GM10248 (cell line): ENCODE results near the gene IL13.

Experiments used
- CTCF ChIA-PET: fragments of 300-600 bp; sonication (Branson Sonifier 250); formaldehyde crosslinking; extraction: SDS; loops from one replicate; lab custom pipeline; 2021; ENCODE audit warnings: antibody characterized with exemption; lab: Yijun Ruan, JAX
- POLR2A ChIA-PET: fragments of 350-650 bp; sonication (Branson Sonifier 250); formaldehyde crosslinking; extraction: SDS; loops from one replicate; lab custom pipeline; 2020; ENCODE audit warnings: antibody characterized with exemption; lab: Yijun Ruan, JAX
- DNase-seq: peaks from one replicate; pipeline ENCODE4 v3.0.0; 2012; ENCODE audit errors: extremely low spot score
- TF ChIP-seq, protein P1 (sequence below): IDR thresholded peaks from 2 replicates; pipeline ENCODE4 v1.5.1; 2012; ENCODE audit warnings: mild to moderate bottlenecking, low read depth; ENCODE audit errors: extremely low read depth, missing control alignments, control extremely low read depth

The IL13 gene

DNA sequence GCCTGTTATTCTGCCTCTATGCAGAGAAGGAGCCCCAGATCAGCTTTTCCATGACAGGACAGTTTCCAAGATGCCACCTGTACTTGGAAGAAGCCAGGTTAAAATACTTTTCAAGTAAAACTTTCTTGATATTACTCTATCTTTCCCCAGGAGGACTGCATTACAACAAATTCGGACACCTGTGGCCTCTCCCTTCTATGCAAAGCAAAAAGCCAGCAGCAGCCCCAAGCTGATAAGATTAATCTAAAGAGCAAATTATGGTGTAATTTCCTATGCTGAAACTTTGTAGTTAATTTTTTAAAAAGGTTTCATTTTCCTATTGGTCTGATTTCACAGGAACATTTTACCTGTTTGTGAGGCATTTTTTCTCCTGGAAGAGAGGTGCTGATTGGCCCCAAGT lies 15.5 kb downstream of the IL13 start:
- POLR2A ChIA-PET: interaction anchor here (1.3 to 3.0 kb wide), 2 partner anchors 9 to 17 kb away, joined by 3 to 21 read pairs; no protein-coding TSS in a partner anchor
- TF ChIP-seq, protein P1, sequence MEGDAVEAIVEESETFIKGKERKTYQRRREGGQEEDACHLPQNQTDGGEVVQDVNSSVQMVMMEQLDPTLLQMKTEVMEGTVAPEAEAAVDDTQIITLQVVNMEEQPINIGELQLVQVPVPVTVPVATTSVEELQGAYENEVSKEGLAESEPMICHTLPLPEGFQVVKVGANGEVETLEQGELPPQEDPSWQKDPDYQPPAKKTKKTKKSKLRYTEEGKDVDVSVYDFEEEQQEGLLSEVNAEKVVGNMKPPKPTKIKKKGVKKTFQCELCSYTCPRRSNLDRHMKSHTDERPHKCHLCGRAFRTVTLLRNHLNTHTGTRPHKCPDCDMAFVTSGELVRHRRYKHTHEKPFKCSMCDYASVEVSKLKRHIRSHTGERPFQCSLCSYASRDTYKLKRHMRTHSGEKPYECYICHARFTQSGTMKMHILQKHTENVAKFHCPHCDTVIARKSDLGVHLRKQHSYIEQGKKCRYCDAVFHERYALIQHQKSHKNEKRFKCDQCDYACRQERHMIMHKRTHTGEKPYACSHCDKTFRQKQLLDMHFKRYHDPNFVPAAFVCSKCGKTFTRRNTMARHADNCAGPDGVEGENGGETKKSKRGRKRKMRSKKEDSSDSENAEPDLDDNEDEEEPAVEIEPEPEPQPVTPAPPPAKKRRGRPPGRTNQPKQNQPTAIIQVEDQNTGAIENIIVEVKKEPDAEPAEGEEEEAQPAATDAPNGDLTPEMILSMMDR: no peak
- CTCF ChIA-PET: interaction anchor here (0.7 to 9.2 kb wide), 3 partner anchors 9 to 147 kb away, joined by 4 to 78 read pairs (median 6); partner anchors contain the start of gene IL13
- no peak for DNase-seq

DNA sequence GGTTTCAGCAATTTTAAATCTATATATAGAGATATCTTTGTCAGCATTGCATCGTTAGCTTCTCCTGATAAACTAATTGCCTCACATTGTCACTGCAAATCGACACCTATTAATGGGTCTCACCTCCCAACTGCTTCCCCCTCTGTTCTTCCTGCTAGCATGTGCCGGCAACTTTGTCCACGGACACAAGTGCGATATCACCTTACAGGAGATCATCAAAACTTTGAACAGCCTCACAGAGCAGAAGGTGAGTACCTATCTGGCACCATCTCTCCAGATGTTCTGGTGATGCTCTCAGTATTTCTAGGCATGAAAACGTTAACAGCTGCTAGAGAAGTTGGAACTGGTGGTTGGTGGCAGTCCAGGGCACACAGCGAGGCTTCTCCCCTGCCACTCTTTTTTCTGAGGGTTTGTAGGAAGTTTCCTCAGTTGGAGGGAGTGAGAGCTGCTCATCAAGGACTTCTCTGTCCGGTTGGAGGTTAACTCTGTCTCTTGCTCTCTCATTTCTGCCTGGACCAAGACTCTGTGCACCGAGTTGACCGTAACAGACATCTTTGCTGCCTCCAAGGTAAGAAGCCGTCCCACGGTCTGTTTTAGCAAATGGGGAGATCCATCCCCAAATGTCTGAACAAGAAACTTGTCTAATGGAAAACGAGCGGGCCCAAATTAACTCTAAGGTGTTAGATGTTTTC lies 16.1 kb downstream of the IL13 start, which contains the start of gene IL4:
IL4 (plus strand) TSS at position 51 of the 692 bp plus-strand sequence; CDS start at position 113, 62 bp downstream.
- ChIA-PET CTCF (interaction anchor here (0.7 to 9.2 kb wide), 10 partner anchors 9 to 146 kb away, joined by 3 to 78 read pairs (median 4); partner anchors contain the start of gene IL13), POLR2A (interaction anchor here (0.6 to 3.0 kb wide), 3 partner anchors 10 to 1526 kb away, joined by 3 to 21 read pairs (median 5); no protein-coding TSS in a partner anchor)
- TF ChIP-seq, protein P1: no peak
- no peak for DNase-seq

DNA sequence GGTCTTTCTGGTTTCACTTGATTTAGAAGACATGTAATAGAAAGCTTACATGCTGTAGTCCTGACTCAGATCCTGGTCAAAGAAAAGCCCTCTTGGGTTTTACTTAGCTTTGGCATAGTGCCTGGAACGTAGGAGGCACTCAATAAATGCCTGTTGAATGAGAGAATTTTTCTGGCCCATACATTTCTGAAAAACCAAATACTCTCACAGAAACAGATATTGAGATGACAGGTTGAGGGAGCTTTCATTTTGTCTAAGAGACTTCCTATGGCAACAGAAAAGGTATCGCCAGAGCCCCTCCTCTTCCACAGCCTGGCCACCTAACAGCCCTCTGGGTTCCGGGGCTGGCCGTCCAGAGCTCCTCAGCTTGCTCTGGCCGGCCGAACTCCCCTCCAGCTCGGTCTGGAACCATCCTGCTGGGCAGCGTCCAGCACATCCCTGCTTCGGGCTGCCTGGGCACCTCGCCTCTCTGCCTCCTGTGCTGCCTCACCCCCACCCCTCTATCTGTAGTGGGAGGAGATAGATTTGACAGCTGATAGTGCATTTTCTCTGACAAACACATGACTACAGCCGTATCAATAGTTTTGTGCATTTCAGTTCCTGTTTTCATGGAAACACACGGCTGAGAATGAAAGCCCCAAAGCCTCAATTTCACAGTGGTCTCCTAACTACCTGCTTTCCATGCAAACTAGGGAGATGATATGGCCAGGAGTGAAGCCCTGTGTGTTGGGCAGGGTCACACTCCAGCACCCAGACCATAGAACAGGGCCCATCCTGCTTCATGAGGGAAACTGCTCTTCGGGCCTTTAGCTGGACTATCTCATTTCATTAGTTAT lies 16.9 kb downstream of the IL13 start:
- ChIA-PET POLR2A (interaction anchor here (0.6 to 3.0 kb wide), 4 partner anchors 11 to 1527 kb away, joined by 3 to 21 read pairs (median 4); partner anchors contain the start of gene IRF1), CTCF (interaction anchor here (1.0 to 9.2 kb wide), 12 partner anchors 10 to 145 kb away, joined by 3 to 78 read pairs (median 4); partner anchors contain the start of gene IL13)
- TF ChIP-seq, protein P1: no peak
- peak; percentile 84 for DNase-seq

DNA sequence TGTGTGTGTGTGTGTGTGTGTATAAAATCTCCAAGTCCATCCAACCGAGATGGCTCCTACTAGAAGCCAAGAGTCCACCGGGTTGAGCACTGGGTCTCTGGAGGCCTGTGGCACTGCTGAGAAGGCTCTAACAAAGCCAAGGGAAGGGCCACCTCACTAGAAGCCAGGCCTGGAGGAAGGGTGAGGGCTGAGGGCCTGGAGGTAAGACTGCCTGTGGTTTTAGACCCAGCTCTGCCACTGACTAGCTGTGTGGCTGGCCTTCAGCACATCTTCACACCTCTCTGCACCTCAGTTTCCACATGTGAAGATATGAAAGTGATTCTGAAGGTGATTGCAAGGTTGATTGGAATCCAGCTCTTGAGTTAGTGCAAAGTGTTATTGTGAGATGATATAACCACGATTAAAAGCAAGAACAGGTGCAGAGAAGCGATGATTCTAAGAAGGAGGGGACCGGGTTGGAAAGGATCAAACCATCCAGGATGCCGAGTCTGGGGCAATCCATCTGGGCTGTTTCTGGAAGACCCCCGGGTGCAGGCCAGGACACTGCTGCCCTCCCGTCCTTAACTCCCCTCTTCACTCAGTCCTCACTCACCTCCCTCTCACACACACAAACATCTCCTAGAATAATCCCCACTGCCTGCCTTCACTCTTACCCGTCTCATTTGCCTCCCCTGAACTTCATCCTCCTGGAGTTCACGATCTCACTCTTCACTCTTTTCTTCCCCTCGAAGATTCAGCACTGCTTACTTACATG lies 18.1 kb downstream of the IL13 start:
- POLR2A ChIA-PET: interaction anchor here (0.6 to 3.0 kb wide), 2 partner anchors 12 to 35 kb away, joined by 3 to 21 read pairs; no protein-coding TSS in a partner anchor
- CTCF ChIA-PET: interaction anchor here (1.0 to 9.2 kb wide), 8 partner anchors 9 to 144 kb away, joined by 3 to 78 read pairs (median 4); partner anchors contain the start of gene IL13
- TF ChIP-seq, protein P1: no peak
- no peak for DNase-seq

DNA sequence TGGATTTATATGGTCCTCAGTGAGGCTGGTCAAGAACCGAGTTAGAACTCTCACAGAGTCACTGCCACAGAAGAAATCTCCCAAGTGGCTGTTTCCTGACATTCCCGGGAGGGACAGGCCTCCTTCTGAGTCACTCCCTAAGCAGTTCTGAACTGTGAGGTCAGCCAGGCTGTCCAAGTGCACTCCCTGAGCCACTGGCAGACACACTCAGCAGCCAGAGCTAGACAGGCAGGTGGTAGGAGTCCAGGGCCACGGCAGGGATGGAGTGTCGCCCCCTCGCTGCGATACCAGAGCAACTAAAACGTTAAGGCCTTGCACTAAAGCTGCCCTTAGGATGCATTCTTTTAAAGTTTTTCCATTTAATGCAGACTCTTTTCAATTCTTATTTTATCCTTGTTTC lies 19.2 kb downstream of the IL13 start:
- DNase-seq: no peak
- TF ChIP-seq, protein P1: no peak
- POLR2A ChIA-PET: no interaction called here
- CTCF ChIA-PET: interaction anchor here (1.3 to 9.2 kb wide), 2 partner anchors 10 to 15 kb away, joined by 4 to 78 read pairs; partner anchors contain the start of gene IL13
